Activated CD4-positive, alpha-beta T cell treated with anti-CD3 and anti-CD28 coated beads, Interleukin-2, amount 10 ng/mL, durations not matched to agents 24 days and 14 days (primary cell): ENCODE data around the gene ZC3H10. TPM values are rescaled to one million over a fixed set of nuclear protein-coding genes. Genes with fewer than 3 reads are reported as not detected.

ENCODE experiments used
- DNase-seq: peaks from one replicate; pipeline ENCODE4 v3.0.0; 2022
- H3K27ac Mint-ChIP-seq: one replicate; pipeline ENCODE4 v1.8.0; 2022; ENCODE audit warnings: mild to moderate bottlenecking, mixed read lengths
- H3K27me3 Mint-ChIP-seq: one replicate; pipeline ENCODE4 v1.8.0; 2022; ENCODE audit warnings: mixed read lengths
- H3K36me3 Mint-ChIP-seq: one replicate; pipeline ENCODE4 v1.8.0; 2022; ENCODE audit warnings: low read depth, mild to moderate bottlenecking, mixed read lengths
- H3K4me1 Mint-ChIP-seq: one replicate; pipeline ENCODE4 v1.8.0; 2021; ENCODE audit warnings: mixed read lengths
- H3K4me3 Mint-ChIP-seq: one replicate; pipeline ENCODE4 v1.8.0; 2022; ENCODE audit warnings: mild to moderate bottlenecking, moderate library complexity, mixed read lengths
- H3K9me3 Mint-ChIP-seq: one replicate; pipeline ENCODE4 v1.8.0; 2021; ENCODE audit warnings: mixed read lengths
- intact Hi-C: fragments of 100-400 bp; cut with micrococcal nuclease; formaldehyde crosslinking; loops from one replicate; pipeline ENCODE4 v1.15.1; 2023
- total RNA-seq: library from RNA; stranded (reverse); gene quantifications from 2 replicates; pipeline ENCODE4 v1.2.3, GENCODE V29; 2022

ZC3H10 gene
- total RNA-seq, 1 donor from 2014 or later = 11.2 TPM

- intact Hi-C loops = loop anchor here (1.0 kb wide), 1 partner anchor 39 kb away; the partner anchor contains the start of gene ZC3H10
- no peaks in the 10 kb centered on the region for H3K27me3 Mint-ChIP-seq
- no peaks in the 10 kb centered on the region for H3K9me3 Mint-ChIP-seq
- H3K36me3 Mint-ChIP-seq = peaks cover 52% of the 10 kb centered on the region
- H3K4me1 Mint-ChIP-seq = peaks cover 47% of the 10 kb centered on the region
- peak overlapping the region; percentile 100 for H3K4me3 Mint-ChIP-seq
- peak overlapping the region; percentile 94 for H3K27ac Mint-ChIP-seq
- DNase-seq = peak; percentile 87
Measured at GRCh38 chr12:56157201-56158028, 39.3 kb downstream of the ZC3H10 start.

DNA sequence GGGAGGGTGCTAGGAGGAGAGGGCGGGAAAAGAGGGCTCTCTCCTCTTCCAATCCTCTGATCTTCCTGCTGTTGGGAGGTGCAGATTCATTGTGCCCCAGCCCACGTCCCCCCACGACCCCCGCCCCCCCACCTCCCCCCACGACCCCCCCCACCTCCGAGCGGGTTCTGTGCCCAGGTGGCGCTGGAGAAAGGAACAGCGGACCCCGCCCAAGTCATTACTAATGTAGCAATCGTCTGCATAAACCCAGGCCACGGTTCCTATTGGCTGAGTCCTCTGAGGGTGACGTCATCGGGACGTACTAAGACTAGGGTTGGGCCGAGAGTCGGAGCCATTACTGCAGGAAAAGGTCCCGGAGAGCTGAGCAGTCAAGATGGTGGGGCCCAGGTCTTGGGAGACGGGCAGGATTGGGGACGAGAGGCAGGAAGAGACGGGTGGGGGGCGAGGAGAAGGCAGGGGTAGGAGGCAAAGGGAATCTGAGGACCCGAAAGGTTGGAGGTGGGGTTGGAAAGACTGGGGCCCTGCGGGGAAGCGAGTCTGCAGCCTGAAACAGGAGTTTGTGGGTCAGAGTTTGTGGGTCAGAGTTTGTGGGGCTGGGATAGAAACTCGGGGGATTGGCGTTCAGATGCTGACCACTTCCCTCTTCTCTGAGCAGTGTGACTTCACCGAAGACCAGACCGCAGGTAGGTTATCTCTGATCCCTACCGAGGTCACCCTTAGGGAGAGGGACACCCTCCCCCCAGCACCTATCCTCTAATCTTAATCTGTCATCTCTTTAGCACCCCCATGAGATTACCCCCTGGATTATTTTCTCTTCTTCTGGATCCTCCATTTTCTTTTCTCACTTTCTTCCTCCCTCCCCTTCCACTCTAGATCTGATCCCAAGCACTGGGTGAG lies 40.2 kb downstream of the ZC3H10 start, which contains the start of gene MYL6:
Gene MYL6, plus strand, starts transcription at position 331 of the 897 bp plus-strand sequence. Its CDS starts 43 bp downstream, at position 374.
- H3K4me3 Mint-ChIP-seq = peak within 1 kb of the TSS; percentile 100
- H3K9me3 Mint-ChIP-seq = no peaks in the 10 kb centered on the region
- H3K36me3 Mint-ChIP-seq = peaks cover 56% of the 10 kb centered on the region
- peaks cover 45% of the 10 kb centered on the region for H3K4me1 Mint-ChIP-seq
- intact Hi-C loops = loop anchor here (1.0 kb wide), 1 partner anchor 40 kb away; the partner anchor contains the start of gene ZC3H10
- no peaks in the 10 kb centered on the region for H3K27me3 Mint-ChIP-seq
- H3K27ac Mint-ChIP-seq = peak within 1 kb of the TSS; percentile 94
- peak; percentile 98 for DNase-seq

GRCh38 chr12:56158926-56159461 lies 40.9 kb downstream of the ZC3H10 start:
- intact Hi-C loops = loop anchor here (1.0 kb wide), 2 partner anchors 33 to 41 kb away; partner anchors contain the start of gene ZC3H10
- H3K36me3 Mint-ChIP-seq = peaks cover 63% of the 10 kb centered on the region
- H3K4me3 Mint-ChIP-seq = peak overlapping the region; percentile 100
- no peaks in the 10 kb centered on the region for H3K27me3 Mint-ChIP-seq
- peak; percentile 77 for DNase-seq
- H3K4me1 Mint-ChIP-seq = peaks cover 43% of the 10 kb centered on the region
- no peaks in the 10 kb centered on the region for H3K9me3 Mint-ChIP-seq
- peak overlapping the region; percentile 94 for H3K27ac Mint-ChIP-seq

GRCh38 chr12:56159482-56160192 lies 41.6 kb downstream of the ZC3H10 start:
- H3K27me3 Mint-ChIP-seq = no peaks in the 10 kb centered on the region
- intact Hi-C loops = loop anchor here (1.0 to 2.0 kb wide), 3 partner anchors 7 to 33 kb away; partner anchors contain the start of genes MYL6B and SMARCC2
- peak overlapping the region; percentile 100 for H3K4me3 Mint-ChIP-seq
- peaks cover 41% of the 10 kb centered on the region for H3K4me1 Mint-ChIP-seq
- H3K27ac Mint-ChIP-seq = peak overlapping the region; percentile 94
- H3K36me3 Mint-ChIP-seq = peaks cover 69% of the 10 kb centered on the region
- no peaks in the 10 kb centered on the region for H3K9me3 Mint-ChIP-seq
- no peak for DNase-seq

- peak overlapping the region; percentile 94 for H3K27ac Mint-ChIP-seq
- no peaks in the 10 kb centered on the region for H3K27me3 Mint-ChIP-seq
- DNase-seq = peak; percentile 90
- intact Hi-C loops = loop anchor here (1.0 to 2.0 kb wide), 2 partner anchors 8 to 29 kb away; partner anchors contain the start of genes MYL6B and SMARCC2
- H3K4me3 Mint-ChIP-seq = peak overlapping the region; percentile 100
- H3K9me3 Mint-ChIP-seq = no peaks in the 10 kb centered on the region
- H3K36me3 Mint-ChIP-seq = peaks cover 69% of the 10 kb centered on the region
- H3K4me1 Mint-ChIP-seq = peaks cover 40% of the 10 kb centered on the region
Measured at GRCh38 chr12:56160193-56160763, 42.2 kb downstream of the ZC3H10 start.

DNA sequence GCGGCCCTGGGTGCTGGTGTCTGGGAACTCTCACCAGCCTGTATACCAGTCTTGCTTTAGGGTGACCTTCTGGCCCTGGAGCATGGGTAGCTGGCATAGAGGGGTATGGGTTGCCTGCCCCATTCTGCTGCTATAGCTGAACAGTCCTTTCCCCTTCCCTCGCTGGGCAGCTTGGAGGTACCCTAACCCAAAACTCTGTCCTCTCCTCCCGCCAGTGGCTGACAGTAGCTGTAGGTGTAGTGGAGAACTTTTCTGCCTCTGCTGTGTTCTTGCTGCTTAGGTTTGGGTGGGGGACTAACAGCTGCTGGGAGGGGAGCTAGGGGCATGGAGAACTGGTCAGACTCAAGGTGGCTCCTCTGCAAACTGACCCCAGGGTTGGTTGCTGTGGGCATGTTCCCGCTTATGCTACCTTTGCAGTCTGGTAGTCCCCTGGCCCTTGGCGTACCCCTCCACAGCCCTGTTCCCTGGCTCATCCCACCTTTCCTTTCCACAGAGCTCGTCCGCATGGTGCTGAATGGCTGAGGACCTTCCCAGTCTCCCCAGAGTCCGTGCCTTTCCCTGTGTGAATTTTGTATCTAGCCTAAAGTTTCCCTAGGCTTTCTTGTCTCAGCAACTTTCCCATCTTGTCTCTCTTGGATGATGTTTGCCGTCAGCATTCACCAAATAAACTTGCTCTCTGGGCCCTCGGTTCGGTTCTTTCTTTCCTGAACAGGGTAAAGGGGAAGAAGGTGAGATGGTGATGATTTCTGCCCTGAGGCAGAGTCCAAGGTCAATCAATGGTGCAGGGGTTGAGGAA lies 43.0 kb downstream of the ZC3H10 start:
- Mint-ChIP-seq H3K9me3 (no peaks in the 10 kb centered on the region), H3K27ac (peak overlapping the region; percentile 94), H3K27me3 (no peaks in the 10 kb centered on the region), H3K36me3 (peaks cover 69% of the 10 kb centered on the region), H3K4me1 (peaks cover 37% of the 10 kb centered on the region), H3K4me3 (peak overlapping the region; percentile 100)
- intact Hi-C loops = loop anchor here (1.0 to 2.0 kb wide), 2 partner anchors 9 to 28 kb away; partner anchors contain the start of genes MYL6B and SMARCC2
- no peak for DNase-seq

- Mint-ChIP-seq H3K4me1 (peaks cover 37% of the 10 kb centered on the region), H3K4me3 (peak overlapping the region; percentile 100), H3K27ac (peak overlapping the region; percentile 60), H3K36me3 (peaks cover 70% of the 10 kb centered on the region), H3K27me3 (no peaks in the 10 kb centered on the region), H3K9me3 (no peaks in the 10 kb centered on the region)
- DNase-seq = no peak
- intact Hi-C loops = loop anchor here (2.0 kb wide), 1 partner anchor 27 kb away; the partner anchor contains the start of gene SMARCC2
Measured at GRCh38 chr12:56161690-56162351, 43.8 kb downstream of the ZC3H10 start.

DNA sequence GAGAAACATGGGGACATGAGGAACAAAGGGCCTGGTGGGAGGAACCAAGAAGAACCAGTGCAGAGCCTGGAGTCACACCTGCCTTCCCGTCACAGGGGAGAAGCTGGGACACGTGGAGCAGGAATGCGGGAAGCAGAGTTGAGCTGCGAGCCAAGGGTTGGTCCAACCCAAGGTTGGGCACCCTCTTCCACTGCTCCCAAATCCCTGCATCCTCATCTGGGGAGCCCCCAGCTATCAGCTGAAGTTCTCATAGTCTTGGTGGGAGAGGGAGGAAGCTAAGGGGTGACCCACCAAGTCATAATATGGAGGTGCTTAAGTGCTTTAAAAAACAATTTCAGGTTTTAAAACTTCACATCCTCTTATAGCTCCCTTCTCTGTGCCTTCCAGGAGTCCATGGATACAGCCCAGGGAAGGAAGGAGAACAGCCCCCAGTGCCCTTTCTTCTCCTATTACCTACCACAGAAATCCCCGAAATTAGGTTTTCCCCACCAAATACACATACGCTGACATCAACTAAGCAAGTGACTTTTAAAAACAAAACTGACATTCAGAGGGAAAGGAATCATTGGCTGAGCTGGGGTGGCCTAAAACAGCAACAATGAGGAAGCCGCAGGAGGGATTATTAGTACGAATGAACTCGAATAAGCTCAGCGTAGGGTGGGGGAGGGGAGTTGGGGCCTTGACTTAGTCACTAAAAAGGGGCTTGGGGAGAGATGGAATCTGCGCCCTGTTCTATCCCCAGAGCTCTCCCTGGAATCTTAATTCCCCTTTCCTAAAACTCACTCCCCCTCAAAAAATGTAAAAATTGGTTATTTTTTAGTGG lies 44.6 kb downstream of the ZC3H10 start:
- DNase-seq = no peak
- peaks cover 74% of the 10 kb centered on the region for H3K36me3 Mint-ChIP-seq
- peaks cover 33% of the 10 kb centered on the region for H3K4me1 Mint-ChIP-seq
- intact Hi-C loops = no loop called here
- no peak overlapping the region for H3K4me3 Mint-ChIP-seq
- no peaks in the 10 kb centered on the region for H3K9me3 Mint-ChIP-seq
- no peaks in the 10 kb centered on the region for H3K27me3 Mint-ChIP-seq
- H3K27ac Mint-ChIP-seq = peak overlapping the region; percentile 32

DNA sequence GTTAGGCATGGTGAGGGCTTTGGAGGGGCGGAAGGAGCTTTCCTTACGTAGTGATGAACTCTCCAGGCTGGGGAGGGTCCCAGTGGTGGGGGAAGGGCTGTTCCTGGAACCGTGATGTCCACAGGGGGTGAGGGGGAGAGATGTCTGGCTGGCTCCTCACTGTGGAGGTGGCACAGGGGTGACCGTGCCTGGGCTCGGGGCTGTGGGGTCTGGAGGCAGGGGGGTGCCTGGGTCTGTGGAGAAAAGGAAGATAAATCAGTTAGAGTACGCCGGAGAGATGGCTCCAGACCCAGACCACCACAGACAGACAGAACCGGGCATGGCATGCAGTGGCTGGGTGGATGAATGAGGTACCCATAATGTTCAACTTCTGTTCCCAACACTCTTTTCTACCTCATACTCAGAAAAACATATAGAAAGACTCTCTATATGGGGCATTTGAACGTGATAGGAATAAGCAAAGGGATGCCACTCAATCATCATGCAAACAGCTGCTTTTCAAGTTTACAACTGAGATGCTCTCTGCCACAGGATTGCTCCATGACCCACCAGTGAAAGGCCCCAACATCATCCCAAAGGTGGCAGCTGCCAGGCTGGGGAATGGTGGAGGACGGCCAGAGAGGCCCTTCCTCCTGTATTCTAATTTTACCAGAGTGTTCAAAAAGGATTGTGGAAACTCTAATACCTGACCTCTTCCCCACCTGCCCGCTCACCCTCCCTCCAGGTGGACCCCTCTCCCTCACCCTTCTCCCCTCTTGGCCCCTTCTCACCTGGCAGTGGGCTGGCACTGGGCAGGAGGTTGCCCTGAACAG lies 45.7 kb downstream of the ZC3H10 start:
- intact Hi-C loops = no loop called here
- peak overlapping the region; percentile 67 for H3K27ac Mint-ChIP-seq
- H3K36me3 Mint-ChIP-seq = peaks cover 78% of the 10 kb centered on the region
- no peak overlapping the region for H3K4me3 Mint-ChIP-seq
- H3K4me1 Mint-ChIP-seq = peaks cover 35% of the 10 kb centered on the region
- no peaks in the 10 kb centered on the region for H3K27me3 Mint-ChIP-seq
- DNase-seq = no peak
- H3K9me3 Mint-ChIP-seq = no peaks in the 10 kb centered on the region

DNA sequence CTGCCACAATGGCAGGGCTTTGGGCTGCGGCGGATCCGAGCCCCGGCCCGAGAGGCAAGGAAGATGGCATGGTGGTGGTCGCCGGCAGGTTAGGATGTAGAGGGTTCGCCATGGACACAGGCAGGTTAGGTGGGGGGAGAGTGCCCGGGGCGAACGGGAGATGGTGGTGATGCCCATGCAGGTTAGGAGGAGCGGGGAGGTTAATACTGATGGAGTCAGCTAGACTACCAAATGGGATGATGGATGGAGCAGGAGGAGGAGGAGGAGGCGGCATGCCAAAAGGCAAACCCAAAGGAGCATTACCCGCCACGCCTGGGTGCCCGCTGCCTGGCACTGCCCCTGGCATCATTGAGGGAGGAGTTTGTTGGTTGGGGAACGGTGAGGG lies 46.3 kb downstream of the ZC3H10 start:
- intact Hi-C loops = no loop called here
- H3K9me3 Mint-ChIP-seq = no peaks in the 10 kb centered on the region
- H3K36me3 Mint-ChIP-seq = peaks cover 75% of the 10 kb centered on the region
- H3K4me1 Mint-ChIP-seq = peaks cover 30% of the 10 kb centered on the region
- no peak for DNase-seq
- no peak overlapping the region for H3K27ac Mint-ChIP-seq
- H3K4me3 Mint-ChIP-seq = no peak overlapping the region
- H3K27me3 Mint-ChIP-seq = no peaks in the 10 kb centered on the region
